ENCODE data around the gene ITPR3.

The ITPR3 gene

GRCh38 chr6:33729059-33729458, 107.9 kb downstream of the ITPR3 start:
- no peak overlapping the region for H3K9ac ChIP-seq (ENCODE audit: insufficient read length, low read depth)
- H3K4me1 ChIP-seq (ENCODE audit: insufficient read depth, insufficient read length) = peaks cover 12% of the 10 kb centered on the region
- no peak for DNase-seq (ENCODE audit: low read depth, low spot score)
- no peak overlapping the region for H3K4me3 ChIP-seq (ENCODE audit: insufficient read length, low read depth)
- no peaks in the 10 kb centered on the region for H3K36me3 ChIP-seq (ENCODE audit: insufficient read depth, insufficient read length, low read length)
- no peaks in the 10 kb centered on the region for H3K27me3 ChIP-seq (ENCODE audit: insufficient read depth, insufficient read length)
- TF ChIP-seq SUZ12 (IDR thresholded peaks at IDR 0.05; ENCODE audit: extremely low read depth, insufficient read depth, insufficient read length) (no peak), YY1 (IDR thresholded peaks at IDR 0.05; ENCODE audit: insufficient read depth, insufficient read length) (no peak), ZNF274 (IDR thresholded peaks at IDR 0.05; ENCODE audit: low read depth, low read length) (no peak)
- no peaks in the 10 kb centered on the region for H3K9me3 ChIP-seq (ENCODE audit: insufficient read depth, low read length)

- H3K9me3 ChIP-seq (ENCODE audit: insufficient read depth, low read length) = no peaks in the 10 kb centered on the region
- DNase-seq (ENCODE audit: low read depth, low spot score) = no peak
- no peaks in the 10 kb centered on the region for H3K27me3 ChIP-seq (ENCODE audit: insufficient read depth, insufficient read length)
- no peak overlapping the region for H3K4me3 ChIP-seq (ENCODE audit: insufficient read length, low read depth)
- no peak overlapping the region for H3K9ac ChIP-seq (ENCODE audit: insufficient read length, low read depth)
- peaks cover 7% of the 10 kb centered on the region for H3K36me3 ChIP-seq (ENCODE audit: insufficient read depth, insufficient read length, low read length)
- TF ChIP-seq YY1 (IDR thresholded peaks at IDR 0.05; ENCODE audit: insufficient read depth, insufficient read length) = no peak
- TF ChIP-seq SUZ12 (IDR thresholded peaks at IDR 0.05; ENCODE audit: extremely low read depth, insufficient read depth, insufficient read length) = no peak
- no peak for TF ChIP-seq ZNF274 (IDR thresholded peaks at IDR 0.05; ENCODE audit: low read depth, low read length)
- H3K4me1 ChIP-seq (ENCODE audit: insufficient read depth, insufficient read length) = peaks cover 13% of the 10 kb centered on the region
Observed at GRCh38 chr6:33730611-33731010, 109.5 kb downstream of the ITPR3 start.

GRCh38 chr6:33731035-33731434, 109.9 kb downstream of the ITPR3 start:
- Histone ChIP-seq H3K4me1 (ENCODE audit: insufficient read depth, insufficient read length) (peaks cover 13% of the 10 kb centered on the region), H3K9ac (ENCODE audit: insufficient read length, low read depth) (no peak overlapping the region), H3K27me3 (ENCODE audit: insufficient read depth, insufficient read length) (no peaks in the 10 kb centered on the region), H3K9me3 (ENCODE audit: insufficient read depth, low read length) (no peaks in the 10 kb centered on the region), H3K4me3 (ENCODE audit: insufficient read length, low read depth) (no peak overlapping the region), H3K36me3 (ENCODE audit: insufficient read depth, insufficient read length, low read length) (peaks cover 7% of the 10 kb centered on the region)
- TF ChIP-seq ZNF274 (IDR thresholded peaks at IDR 0.05; ENCODE audit: low read depth, low read length) = no peak
- no peak for TF ChIP-seq SUZ12 (IDR thresholded peaks at IDR 0.05; ENCODE audit: extremely low read depth, insufficient read depth, insufficient read length)
- DNase-seq (ENCODE audit: low read depth, low spot score) = no peak

- no peaks in the 10 kb centered on the region for H3K27me3 ChIP-seq (ENCODE audit: insufficient read depth, insufficient read length)
- peaks cover 13% of the 10 kb centered on the region for H3K4me1 ChIP-seq (ENCODE audit: insufficient read depth, insufficient read length)
- H3K9me3 ChIP-seq (ENCODE audit: insufficient read depth, low read length) = no peaks in the 10 kb centered on the region
- H3K4me3 ChIP-seq (ENCODE audit: insufficient read length, low read depth) = no peak overlapping the region
- peaks cover 7% of the 10 kb centered on the region for H3K36me3 ChIP-seq (ENCODE audit: insufficient read depth, insufficient read length, low read length)
- H3K9ac ChIP-seq (ENCODE audit: insufficient read length, low read depth) = no peak overlapping the region
- DNase-seq (ENCODE audit: low read depth, low spot score) = no peak
- no peak for TF ChIP-seq ZNF274 (IDR thresholded peaks at IDR 0.05; ENCODE audit: low read depth, low read length)
- no peak for TF ChIP-seq SUZ12 (IDR thresholded peaks at IDR 0.05; ENCODE audit: extremely low read depth, insufficient read depth, insufficient read length)
- no peak for TF ChIP-seq YY1 (IDR thresholded peaks at IDR 0.05; ENCODE audit: insufficient read depth, insufficient read length)
Observed at GRCh38 chr6:33731751-33732282, 110.7 kb downstream of the ITPR3 start.

GRCh38 chr6:33732385-33732784, 111.3 kb downstream of the ITPR3 start:
- TF ChIP-seq SUZ12 (IDR thresholded peaks at IDR 0.05; ENCODE audit: extremely low read depth, insufficient read depth, insufficient read length) = no peak
- no peak for TF ChIP-seq ZNF274 (IDR thresholded peaks at IDR 0.05; ENCODE audit: low read depth, low read length)
- TF ChIP-seq YY1 (IDR thresholded peaks at IDR 0.05; ENCODE audit: insufficient read depth, insufficient read length) = no peak
- Histone ChIP-seq H3K4me3 (ENCODE audit: insufficient read length, low read depth) (no peak overlapping the region), H3K9ac (ENCODE audit: insufficient read length, low read depth) (no peak overlapping the region), H3K36me3 (ENCODE audit: insufficient read depth, insufficient read length, low read length) (peaks cover 7% of the 10 kb centered on the region), H3K9me3 (ENCODE audit: insufficient read depth, low read length) (no peaks in the 10 kb centered on the region), H3K27me3 (ENCODE audit: insufficient read depth, insufficient read length) (no peaks in the 10 kb centered on the region), H3K4me1 (ENCODE audit: insufficient read depth, insufficient read length) (peaks cover 13% of the 10 kb centered on the region)
- no peak for DNase-seq (ENCODE audit: low read depth, low spot score)

- no peaks in the 10 kb centered on the region for H3K9me3 ChIP-seq (ENCODE audit: insufficient read depth, low read length)
- no peak overlapping the region for H3K4me3 ChIP-seq (ENCODE audit: insufficient read length, low read depth)
- TF ChIP-seq ZNF274 (IDR thresholded peaks at IDR 0.05; ENCODE audit: low read depth, low read length) (no peak), SUZ12 (IDR thresholded peaks at IDR 0.05; ENCODE audit: extremely low read depth, insufficient read depth, insufficient read length) (no peak), YY1 (IDR thresholded peaks at IDR 0.05; ENCODE audit: insufficient read depth, insufficient read length) (no peak)
- H3K9ac ChIP-seq (ENCODE audit: insufficient read length, low read depth) = no peak overlapping the region
- H3K36me3 ChIP-seq (ENCODE audit: insufficient read depth, insufficient read length, low read length) = peaks cover 7% of the 10 kb centered on the region
- H3K4me1 ChIP-seq (ENCODE audit: insufficient read depth, insufficient read length) = peaks cover 13% of the 10 kb centered on the region
- no peaks in the 10 kb centered on the region for H3K27me3 ChIP-seq (ENCODE audit: insufficient read depth, insufficient read length)
- DNase-seq (ENCODE audit: low read depth, low spot score) = no peak
Observed at GRCh38 chr6:33732817-33733708, 111.9 kb downstream of the ITPR3 start.

- no peak overlapping the region for H3K9ac ChIP-seq (ENCODE audit: insufficient read length, low read depth)
- H3K27me3 ChIP-seq (ENCODE audit: insufficient read depth, insufficient read length) = no peaks in the 10 kb centered on the region
- H3K9me3 ChIP-seq (ENCODE audit: insufficient read depth, low read length) = no peaks in the 10 kb centered on the region
- H3K4me1 ChIP-seq (ENCODE audit: insufficient read depth, insufficient read length) = peaks cover 13% of the 10 kb centered on the region
- TF ChIP-seq ZNF274 (IDR thresholded peaks at IDR 0.05; ENCODE audit: low read depth, low read length) (no peak), SUZ12 (IDR thresholded peaks at IDR 0.05; ENCODE audit: extremely low read depth, insufficient read depth, insufficient read length) (no peak), YY1 (IDR thresholded peaks at IDR 0.05; ENCODE audit: insufficient read depth, insufficient read length) (no peak)
- DNase-seq (ENCODE audit: low read depth, low spot score) = no peak
- H3K4me3 ChIP-seq (ENCODE audit: insufficient read length, low read depth) = no peak overlapping the region
- peaks cover 10% of the 10 kb centered on the region for H3K36me3 ChIP-seq (ENCODE audit: insufficient read depth, insufficient read length, low read length)
Observed at GRCh38 chr6:33733709-33734007, 112.5 kb downstream of the ITPR3 start.

Measured in NT2/D1 (cell line).